Measurements from ENCODE around the gene TSN.

DNA sequence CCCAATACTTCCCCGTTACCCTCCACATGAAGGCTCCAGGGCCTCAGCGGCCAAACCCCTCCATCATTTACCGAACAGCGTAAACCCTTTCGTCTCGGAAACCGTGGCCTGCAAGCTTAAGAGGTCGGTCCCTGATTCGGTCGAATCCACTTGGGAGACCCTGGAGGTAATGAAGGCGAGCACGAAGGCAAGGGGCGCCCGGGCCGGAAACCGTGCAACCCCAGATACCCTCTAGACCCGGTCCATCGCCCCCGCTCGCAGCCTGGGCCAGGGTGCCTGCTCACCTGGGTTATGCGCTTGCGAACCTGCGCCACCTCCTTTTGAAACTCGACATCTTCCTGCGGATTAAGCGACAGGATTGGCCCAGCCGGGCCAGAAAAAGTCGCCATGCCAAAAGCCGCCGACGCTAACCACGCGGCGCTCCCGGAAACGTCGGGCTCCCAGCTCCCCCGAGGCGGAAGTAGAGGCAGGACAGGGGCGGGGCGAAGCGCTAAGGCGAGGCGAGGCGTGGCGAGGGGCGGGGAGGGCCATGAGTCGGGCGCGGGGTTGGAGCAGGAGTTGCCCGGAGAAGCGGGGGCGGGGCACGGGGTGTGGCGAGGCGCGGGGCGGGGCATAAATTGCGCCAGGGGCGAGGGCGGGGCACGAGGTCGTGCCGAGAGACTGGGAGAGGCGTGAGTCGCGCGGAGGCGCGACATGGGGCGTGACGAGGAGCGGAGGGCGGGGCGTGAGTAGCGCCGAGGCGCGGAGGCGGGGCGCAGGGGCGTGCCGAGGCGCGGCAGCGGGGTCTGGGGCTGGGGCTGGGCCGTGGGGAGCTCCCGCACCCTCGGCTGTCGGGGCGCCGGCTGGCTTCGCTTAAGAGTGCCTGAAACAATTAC is 18.8 kb upstream of the TSN start, which contains the start of gene NIFK:
- TF ChIP-seq, protein P1, sequence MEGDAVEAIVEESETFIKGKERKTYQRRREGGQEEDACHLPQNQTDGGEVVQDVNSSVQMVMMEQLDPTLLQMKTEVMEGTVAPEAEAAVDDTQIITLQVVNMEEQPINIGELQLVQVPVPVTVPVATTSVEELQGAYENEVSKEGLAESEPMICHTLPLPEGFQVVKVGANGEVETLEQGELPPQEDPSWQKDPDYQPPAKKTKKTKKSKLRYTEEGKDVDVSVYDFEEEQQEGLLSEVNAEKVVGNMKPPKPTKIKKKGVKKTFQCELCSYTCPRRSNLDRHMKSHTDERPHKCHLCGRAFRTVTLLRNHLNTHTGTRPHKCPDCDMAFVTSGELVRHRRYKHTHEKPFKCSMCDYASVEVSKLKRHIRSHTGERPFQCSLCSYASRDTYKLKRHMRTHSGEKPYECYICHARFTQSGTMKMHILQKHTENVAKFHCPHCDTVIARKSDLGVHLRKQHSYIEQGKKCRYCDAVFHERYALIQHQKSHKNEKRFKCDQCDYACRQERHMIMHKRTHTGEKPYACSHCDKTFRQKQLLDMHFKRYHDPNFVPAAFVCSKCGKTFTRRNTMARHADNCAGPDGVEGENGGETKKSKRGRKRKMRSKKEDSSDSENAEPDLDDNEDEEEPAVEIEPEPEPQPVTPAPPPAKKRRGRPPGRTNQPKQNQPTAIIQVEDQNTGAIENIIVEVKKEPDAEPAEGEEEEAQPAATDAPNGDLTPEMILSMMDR (IDR thresholded peaks at IDR 0.05), result no peak
- TF ChIP-seq ZFX (IDR thresholded peaks at IDR 0.05; ENCODE audit: borderline replicate concordance), result no peak

Measured in 22Rv1 (cell line).